Glomerular endothelial cell (primary cell): ENCODE measurements around the gene ANO6. TPM values are rescaled to one million over a fixed set of nuclear protein-coding genes. Genes with fewer than 3 reads are reported as not detected.

Experiments
- total RNA-seq: library from RNA; depleted of rRNA; stranded (reverse); fragments of >200 nt; gene quantifications from 2 replicates; pipeline ENCODE4 v1.2.3, GENCODE V29; 2015

The ANO6 gene
- total RNA-seq, 1 donor from 2014 or later: 78.2 TPM

Other genes starting within 250 kb of the ANO6 start
- not detected in 2 replicates for gene DBX2, start 165.0 kb upstream of the ANO6 start, total RNA-seq